H1 (cell line): ENCODE data around the gene TPRG1L. TPM values are rescaled to one million over a fixed set of nuclear protein-coding genes. Genes with fewer than 3 reads are reported as not detected.

Source experiments
- CTCF ChIA-PET: fragments of 300-600 bp; sonication (Branson Sonifier 250); formaldehyde crosslinking; loops from one replicate; lab custom pipeline; 2021; ENCODE audit not compliant: partially characterized antibody; lab: Charles Lee
- POLR2A ChIA-PET: fragments of 300-600 bp; sonication (Branson Sonifier 250); formaldehyde crosslinking; loops from one replicate; lab custom pipeline; 2021; ENCODE audit warnings: inconsistent platforms; ENCODE audit not compliant: partially characterized antibody; lab: Charles Lee
- DNase-seq, 2 experiments: peaks; one replicate each; pipeline versions ENCODE4 v3.0.0 to v3.0.0-alpha.2; 2010 to 2022; ENCODE audit warnings: low spot score in 2 of 2, low read depth in 1 of 2, mixed read lengths in 1 of 2
- FAIRE-seq: peaks from 2 replicates; lab custom pipeline; 2011; peaks lifted over from hg19 to GRCh38; lab: Jason Lieb, UNC
- H2AFZ ChIP-seq: 2 replicates; pipeline ENCODE4 v1.8.1; 2012; ENCODE audit warnings: low read length, inconsistent platforms
- H2AK5ac ChIP-seq: 2 replicates; pipeline ENCODE4 v1.6.1; 2013; ENCODE audit warnings: low read depth, low read length
- H2BK120ac ChIP-seq: replicated peaks from 2 replicates; pipeline ENCODE3; 2013; ENCODE audit warnings: low read depth, low read length, inconsistent platforms
- H2BK12ac ChIP-seq: 2 replicates; pipeline ENCODE4 v1.6.1; 2013; ENCODE audit warnings: low read depth, low read length
- H2BK15ac ChIP-seq: 2 replicates; pipeline ENCODE4 v1.6.1; 2013; ENCODE audit warnings: low read length
- H2BK20ac ChIP-seq: 2 replicates; pipeline ENCODE4 v1.6.1; 2013; ENCODE audit warnings: low read length
- H2BK5ac ChIP-seq: 2 replicates; pipeline ENCODE4 v1.6.1; 2013; ENCODE audit warnings: low read depth, low read length
- H3K14ac ChIP-seq: 2 replicates; pipeline ENCODE4 v1.6.1; 2013; ENCODE audit warnings: inconsistent platforms; ENCODE audit not compliant: insufficient read length
- H3K18ac ChIP-seq: 2 replicates; pipeline ENCODE4 v1.6.1; 2013; ENCODE audit warnings: low read length; ENCODE audit errors: extremely low read depth
- H3K23ac ChIP-seq: 2 replicates; pipeline ENCODE4 v1.6.1; 2013; ENCODE audit warnings: inconsistent platforms; ENCODE audit not compliant: insufficient read length
- H3K23me2 ChIP-seq: 2 replicates; pipeline ENCODE4 v1.6.1; 2013; ENCODE audit warnings: low read depth, low read length
- H3K27ac ChIP-seq: 2 replicates; pipeline ENCODE4 v1.6.1; 2011; ENCODE audit warnings: low read depth, low read length, inconsistent platforms
- H3K27me3 ChIP-seq, 4 experiments: replicated peaks in 1 of 4; 1 replicate in 1 of 4; 2 replicates in 3 of 4; pipeline versions ENCODE4 v1.6.1 to v1.8.1; 2011 to 2013; ENCODE audit warnings: low read length in 3 of 4, mild to moderate bottlenecking in 3 of 4, inconsistent platforms in 2 of 4, mixed read lengths in 2 of 4, moderate library complexity in 1 of 4; ENCODE audit not compliant: control insufficient read depth in 3 of 4, insufficient read depth in 3 of 4; ENCODE audit errors: extremely low read depth in 1 of 4
- H3K36me3 ChIP-seq, 4 experiments: 2 replicates each; pipeline versions ENCODE4 v1.6.1 to v1.8.1; 2011 to 2013; ENCODE audit warnings: mild to moderate bottlenecking in 4 of 4, low read length in 3 of 4, moderate library complexity in 2 of 4, control low read depth in 1 of 4, inconsistent platforms in 1 of 4; ENCODE audit not compliant: insufficient read depth in 4 of 4, control insufficient read depth in 2 of 4
- H3K4ac ChIP-seq: replicated peaks from 2 replicates; pipeline ENCODE3; 2013; ENCODE audit warnings: low read length, low read depth, mixed read lengths, inconsistent platforms; ENCODE audit not compliant: insufficient read length
- H3K4me1 ChIP-seq, 4 experiments: replicated peaks in 1 of 4; 1 replicate in 1 of 4; 2 replicates in 3 of 4; pipeline versions ENCODE4 v1.6.1 to v1.8.1; 2011 to 2013; ENCODE audit warnings: low read length in 3 of 4, inconsistent platforms in 2 of 4, mixed read lengths in 1 of 4; ENCODE audit not compliant: insufficient read depth in 4 of 4, control insufficient read depth in 3 of 4
- H3K4me2 ChIP-seq, 2 experiments: 2 replicates each; pipeline versions ENCODE4 v1.6.1 to v1.8.1; 2011 to 2013; ENCODE audit warnings: low read depth in 2 of 2, low read length in 2 of 2, control low read depth in 1 of 2, inconsistent platforms in 1 of 2, mild to moderate bottlenecking in 1 of 2; ENCODE audit not compliant: insufficient read depth in 1 of 2
- H3K4me3 ChIP-seq, 4 experiments: fragments of 200-600, 300-600 bp in 1 of 4; sonication (generic), shearing (Covaris generic), sonication (Bioruptor Twin) in 1 of 4; 2 replicates each; pipeline versions ENCODE4 v1.5.1 to v1.8.1; 2011 to 2016; ENCODE audit warnings: low read length in 4 of 4, low read depth in 3 of 4, control low read depth in 2 of 4, inconsistent platforms in 2 of 4, mild to moderate bottlenecking in 2 of 4, mixed read lengths in 1 of 4, moderate library complexity in 1 of 4; ENCODE audit not compliant: insufficient read depth in 2 of 4; ENCODE audit errors: extremely low read depth in 1 of 4
- H3K56ac ChIP-seq: replicated peaks from 2 replicates; pipeline ENCODE3; 2013; ENCODE audit warnings: low read depth, mild to moderate bottlenecking, mixed read lengths, low read length, inconsistent platforms; ENCODE audit not compliant: insufficient read length
- H3K79me1 ChIP-seq: 2 replicates; pipeline ENCODE4 v1.6.1; 2013; ENCODE audit warnings: low read depth, low read length, control low read depth
- H3K79me2 ChIP-seq, 2 experiments: 2 replicates each; pipeline versions ENCODE4 v1.6.1 to v1.8.1; 2012 to 2013; ENCODE audit warnings: low read length in 2 of 2, mild to moderate bottlenecking in 2 of 2, inconsistent platforms in 1 of 2; ENCODE audit not compliant: insufficient read depth in 2 of 2, control insufficient read depth in 1 of 2
- H3K9ac ChIP-seq, 4 experiments: replicated peaks in 1 of 4; 1 replicate in 1 of 4; 2 replicates in 3 of 4; pipeline versions ENCODE4 v1.6.1 to v1.8.1; 2011 to 2013; ENCODE audit warnings: low read depth in 3 of 4, low read length in 3 of 4, control low read depth in 2 of 4, mild to moderate bottlenecking in 2 of 4, moderate library complexity in 2 of 4, inconsistent platforms in 1 of 4; ENCODE audit errors: extremely low read depth in 1 of 4
- H3K9me3 ChIP-seq, 2 experiments: 2 replicates each; pipeline versions ENCODE4 v1.6.1 to v1.8.1; 2012 to 2013; ENCODE audit warnings: mild to moderate bottlenecking in 2 of 2, moderate library complexity in 2 of 2, control low read depth in 1 of 2, inconsistent platforms in 1 of 2, low read depth in 1 of 2, low read length in 1 of 2, mixed read lengths in 1 of 2; ENCODE audit not compliant: insufficient read depth in 2 of 2
- H4K20me1 ChIP-seq, 2 experiments: replicated peaks in 1 of 2; 2 replicates each; pipeline versions ENCODE3 to v1.8.1; 2011 to 2013; ENCODE audit warnings: inconsistent platforms in 2 of 2, low read length in 2 of 2, mild to moderate bottlenecking in 1 of 2; ENCODE audit not compliant: insufficient read depth in 2 of 2, control insufficient read depth in 1 of 2
- H4K5ac ChIP-seq: 2 replicates; pipeline ENCODE4 v1.6.1; 2013; ENCODE audit warnings: low read length, low read depth, mixed read lengths, inconsistent platforms; ENCODE audit not compliant: insufficient read length
- H4K8ac ChIP-seq: 2 replicates; pipeline ENCODE4 v1.8.0; 2013; ENCODE audit warnings: mild to moderate bottlenecking, moderate library complexity, low read length, inconsistent platforms; ENCODE audit not compliant: insufficient read depth; ENCODE audit errors: extremely low read depth
- H4K91ac ChIP-seq: replicated peaks from 2 replicates; pipeline ENCODE3; 2013; ENCODE audit warnings: low read length, mixed read lengths, inconsistent platforms; ENCODE audit not compliant: insufficient read length
- CEBPB ChIP-seq: IDR thresholded peaks from 2 replicates; pipeline ENCODE4 v1.6.1; 2012; ENCODE audit warnings: low read depth, low read length
- WGBS, 2 experiments: shearing (Covaris generic) in 1 of 2; methylation state at CpG; one replicate each; pipeline versions ENCODE4 v1.1.6 to v1.1.7; 2013 to 2015; ENCODE audit warnings: low lambda C conversion rate in 2 of 2, mixed read lengths in 2 of 2, inconsistent platforms in 1 of 2, low coverage in 1 of 2, missing lambda C conversion rate in 1 of 2; ENCODE audit not compliant: insufficient replicate concordance in 2 of 2, insufficient coverage in 1 of 2, insufficient read length in 1 of 2; ENCODE audit errors: extremely low coverage in 1 of 2, missing lambda C conversion rate in 1 of 2; 5-methylcytosine and 5-hydroxymethylcytosine counted together
- polyA plus RNA-seq, 7 experiments: library from polyadenylated mRNA; depleted of rRNA in 3 of 7; stranded (reverse) in 5 of 7; unstranded in 2 of 7; fragments of >200 nt in 5 of 7; fragments of 200-250 nt in 2 of 7; gene quantifications; 1 replicate in 5 of 7; 2 replicates in 1 of 7; 4 replicates in 1 of 7; pipeline versions ENCODE4 v1.2.1 to v1.2.3, GENCODE V29; 2011 to 2013; ENCODE audit warnings: missing spikeins in 2 of 7, mixed read lengths in 2 of 7
- total RNA-seq: library from RNA; stranded (reverse); fragmentation: NEBNext Ultra II Directional; extraction: Animal tissue kit (Norgen Biotek cat#: 25700); gene quantifications from 2 replicates; pipeline ENCODE4 v1.2.1, GENCODE V29; 2021

Gene TPRG1L
- total and polyA plus RNA-seq, 2 of the 8 experiments (the other 6 are each of a cell fraction or from before 2014, with no cell fraction given): 21.7 to 22.3 TPM

DNA sequence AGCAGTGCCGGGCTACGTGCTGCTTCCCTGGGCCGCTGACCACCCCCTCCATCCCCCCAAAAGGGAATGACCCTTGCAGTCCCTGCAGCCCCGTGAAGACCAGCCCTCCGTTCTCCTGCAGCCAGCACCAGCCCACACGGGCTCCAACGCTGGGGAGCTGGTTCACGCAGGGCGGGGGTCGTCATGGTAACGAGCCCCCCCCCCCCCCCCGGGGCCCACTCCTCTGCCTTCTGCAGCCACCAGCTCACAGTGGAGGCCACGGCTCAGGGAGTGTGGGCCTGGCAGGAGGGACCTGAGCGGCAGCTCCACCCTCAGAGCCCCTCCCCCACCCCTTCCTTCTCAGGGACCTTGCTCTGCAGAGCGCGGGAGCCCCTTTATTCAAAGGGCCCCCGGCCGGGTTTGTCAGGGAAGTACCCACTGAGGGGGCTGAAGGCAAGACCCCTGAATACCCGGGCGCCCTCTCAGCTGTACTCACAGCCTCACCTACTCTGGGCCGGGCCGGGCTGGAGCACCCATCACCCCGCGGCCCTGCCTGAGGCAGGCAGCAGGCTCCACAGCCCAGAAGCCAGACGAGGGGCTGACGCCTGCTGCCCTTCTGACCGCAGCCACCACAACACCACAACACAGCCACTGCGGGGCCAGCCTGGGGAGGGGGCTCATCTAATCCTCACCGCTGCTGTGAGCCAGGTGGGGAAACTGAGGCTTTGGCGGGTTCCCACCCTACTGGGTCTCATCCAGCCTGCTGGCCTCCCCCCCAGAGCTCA lies 26.1 kb upstream of the TPRG1L start:
- Histone ChIP-seq H3K4me1 (peaks cover 0 to 24% (median 19%) of the 10 kb centered on the region in 4 experiments; a peak in 6 of 7 replicates), H2AFZ (no peak overlapping the region), H4K91ac (peak overlapping the region; percentile 85), H2AK5ac (no peak overlapping the region), H3K27ac (no peak overlapping the region), H2BK5ac (peak overlapping the region; percentile 82; the same call in 1 of the 2 replicates), H3K9ac (no peak overlapping the region), H4K8ac (no peak overlapping the region; the same call in 1 of the 2 replicates), H3K4me2 (no peak overlapping the region; a peak in 1 of 4 replicates), H2BK15ac (peak overlapping the region; percentile 88), H3K27me3 (no peaks in the 10 kb centered on the region), H3K4me3 (no peak overlapping the region), H3K23me2 (no peaks in the 10 kb centered on the region), H3K4ac (no peak overlapping the region), H3K18ac (peak overlapping the region; percentile 11), H2BK12ac (peak overlapping the region; percentile 50; the same call in 1 of the 2 replicates), H3K23ac (no peak overlapping the region), H2BK20ac (no peak overlapping the region), H2BK120ac (peak overlapping the region; percentile 72), H4K20me1 (no peaks in the 10 kb centered on the region), H3K14ac (no peak overlapping the region), H3K79me1 (0 out of 2 replicates have a peak, but pooled peaks cover 2% of the 10 kb centered on the region), H3K79me2 (no peaks in the 10 kb centered on the region), H3K9me3 (no peaks in the 10 kb centered on the region), H3K56ac (peak overlapping the region; percentile 30)
- no peak for FAIRE-seq
- 80% methylated on average over 15 of the region's 30 CpGs; no CpG with 5 or more reads in 1 of the 2 experiments for WGBS, 2 experiments
- no peak for DNase-seq
- POLR2A ChIA-PET: interaction anchor here (0.9 to 2.0 kb wide), 3 partner anchors 9 to 47 kb away, joined by 3 to 8 read pairs (median 4); no protein-coding TSS in a partner anchor
- TF ChIP-seq CEBPB: no peak
- TF ChIP-seq, all 59 proteins: peak for 0
- CTCF ChIA-PET: interaction anchor here (0.8 to 4.8 kb wide), 8 partner anchors 8 to 126 kb away, joined by 3 to 35 read pairs (median 6); no protein-coding TSS in a partner anchor
- Histone ChIP-seq H4K5ac (peak overlapping the region; percentile 32), H3K36me3 (no peaks in the 10 kb centered on the region)
